ENCODE measurements around the gene KDM5A. TPM values are rescaled to one million over a fixed set of nuclear protein-coding genes. Genes with fewer than 3 reads are reported as not detected.
A peak's percentile ranks its signal among the peaks of the same experiment; 100 is the strongest.

The KDM5A gene
- total and polyA plus RNA-seq, 2 donors (not counting 1 experiment from before 2014, with no cell fraction given): 24.4 to 54.5 TPM

GRCh38 chr12:337039-337438 is 52.1 kb downstream of the KDM5A start:
- no peaks in the 10 kb centered on the region for H3K27me3 ChIP-seq (ENCODE audit: control insufficient read depth, insufficient read depth, low read length)
- no peak overlapping the region for H3K4me2 ChIP-seq (ENCODE audit: extremely low read depth, insufficient read depth, low read length)
- H2AFZ ChIP-seq (ENCODE audit: low read length): no peak overlapping the region
- DNase-seq (ENCODE audit: low read depth in 2 of 2): no peak
- peaks cover 5% of the 10 kb centered on the region for H3K36me3 ChIP-seq (ENCODE audit: control insufficient read depth, insufficient read depth, low read length)
- H4K20me1 ChIP-seq (ENCODE audit: control insufficient read depth, extremely low read depth, insufficient read depth, low read length): no peaks in the 10 kb centered on the region
- TF ChIP-seq, protein P1, sequence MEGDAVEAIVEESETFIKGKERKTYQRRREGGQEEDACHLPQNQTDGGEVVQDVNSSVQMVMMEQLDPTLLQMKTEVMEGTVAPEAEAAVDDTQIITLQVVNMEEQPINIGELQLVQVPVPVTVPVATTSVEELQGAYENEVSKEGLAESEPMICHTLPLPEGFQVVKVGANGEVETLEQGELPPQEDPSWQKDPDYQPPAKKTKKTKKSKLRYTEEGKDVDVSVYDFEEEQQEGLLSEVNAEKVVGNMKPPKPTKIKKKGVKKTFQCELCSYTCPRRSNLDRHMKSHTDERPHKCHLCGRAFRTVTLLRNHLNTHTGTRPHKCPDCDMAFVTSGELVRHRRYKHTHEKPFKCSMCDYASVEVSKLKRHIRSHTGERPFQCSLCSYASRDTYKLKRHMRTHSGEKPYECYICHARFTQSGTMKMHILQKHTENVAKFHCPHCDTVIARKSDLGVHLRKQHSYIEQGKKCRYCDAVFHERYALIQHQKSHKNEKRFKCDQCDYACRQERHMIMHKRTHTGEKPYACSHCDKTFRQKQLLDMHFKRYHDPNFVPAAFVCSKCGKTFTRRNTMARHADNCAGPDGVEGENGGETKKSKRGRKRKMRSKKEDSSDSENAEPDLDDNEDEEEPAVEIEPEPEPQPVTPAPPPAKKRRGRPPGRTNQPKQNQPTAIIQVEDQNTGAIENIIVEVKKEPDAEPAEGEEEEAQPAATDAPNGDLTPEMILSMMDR (conservative IDR thresholded peaks at IDR 0.05 in 1 of 2, IDR thresholded peaks at IDR 0.05 in 1 of 2; ENCODE audit: low read depth in 1 of 2, low read length in 2 of 2): no peak
- no peak for TF ChIP-seq EZH2 (IDR thresholded peaks at IDR 0.05; ENCODE audit: low read length, missing control alignments)
- H3K4me3 ChIP-seq (replicated peaks in 1 of 4; ENCODE audit: control extremely low read depth in 1 of 4, insufficient read depth in 1 of 4, low read depth in 3 of 4, low read length in 4 of 4): no peak overlapping the region
- no peaks in the 10 kb centered on the region for H3K9me3 ChIP-seq (ENCODE audit: control insufficient read depth, insufficient read depth, low read depth, low read length)
- no peak overlapping the region for H3K27ac ChIP-seq (ENCODE audit: insufficient read depth, low read length)
- no peak overlapping the region for H3K9ac ChIP-seq (ENCODE audit: insufficient read depth, low read length)
- no peaks in the 10 kb centered on the region for H3K4me1 ChIP-seq (ENCODE audit: control insufficient read depth, extremely low read depth, insufficient read depth, low read length)
- H3K79me2 ChIP-seq (ENCODE audit: control insufficient read depth, insufficient read depth, low read length): no peaks in the 10 kb centered on the region

DNA sequence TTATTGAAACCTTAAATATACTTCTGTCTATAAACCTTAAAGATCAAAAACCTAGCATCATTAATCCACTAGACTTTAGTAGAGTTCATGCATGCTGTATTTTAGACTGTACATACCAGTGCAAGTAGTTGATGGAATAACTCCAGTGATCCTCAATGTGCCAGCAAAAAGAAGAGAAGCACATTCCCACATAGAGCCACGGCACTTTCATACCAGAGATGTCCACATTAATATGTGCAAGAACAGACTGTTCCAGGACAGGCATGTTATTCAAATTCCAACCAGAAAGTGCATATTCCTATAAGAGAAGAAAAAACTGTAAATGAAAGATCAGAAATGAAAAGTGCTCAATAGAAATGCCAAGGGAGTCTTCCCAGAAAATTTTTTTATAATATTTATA is 55.0 kb downstream of the KDM5A start:
- no peak overlapping the region for H3K4me3 ChIP-seq (replicated peaks in 1 of 4; ENCODE audit: control extremely low read depth in 1 of 4, insufficient read depth in 1 of 4, low read depth in 3 of 4, low read length in 4 of 4)
- no peak for DNase-seq (ENCODE audit: low read depth in 2 of 2)

GRCh38 chr12:332581-333205 is 56.4 kb downstream of the KDM5A start:
- no peaks in the 10 kb centered on the region for H3K9me3 ChIP-seq (ENCODE audit: control insufficient read depth, insufficient read depth, low read depth, low read length)
- H3K4me2 ChIP-seq (ENCODE audit: extremely low read depth, insufficient read depth, low read length): no peak overlapping the region
- TF ChIP-seq, protein P1 (conservative IDR thresholded peaks at IDR 0.05 in 1 of 2, IDR thresholded peaks at IDR 0.05 in 1 of 2; ENCODE audit: low read depth in 1 of 2, low read length in 2 of 2): no peak
- TF ChIP-seq EZH2 (IDR thresholded peaks at IDR 0.05; ENCODE audit: low read length, missing control alignments): no peak
- no peak overlapping the region for H3K27ac ChIP-seq (ENCODE audit: insufficient read depth, low read length)
- no peak overlapping the region for H2AFZ ChIP-seq (ENCODE audit: low read length)
- H3K4me3 ChIP-seq (replicated peaks in 1 of 4; ENCODE audit: control extremely low read depth in 1 of 4, insufficient read depth in 1 of 4, low read depth in 3 of 4, low read length in 4 of 4): no peak overlapping the region
- peak in 1 of 2 donors; percentile 40 for DNase-seq (ENCODE audit: low read depth in 2 of 2)
- H3K36me3 ChIP-seq (ENCODE audit: control insufficient read depth, insufficient read depth, low read length): peaks cover 7% of the 10 kb centered on the region
- H3K27me3 ChIP-seq (ENCODE audit: control insufficient read depth, insufficient read depth, low read length): no peaks in the 10 kb centered on the region
- H3K79me2 ChIP-seq (ENCODE audit: control insufficient read depth, insufficient read depth, low read length): no peaks in the 10 kb centered on the region
- no peaks in the 10 kb centered on the region for H4K20me1 ChIP-seq (ENCODE audit: control insufficient read depth, extremely low read depth, insufficient read depth, low read length)
- no peaks in the 10 kb centered on the region for H3K4me1 ChIP-seq (ENCODE audit: control insufficient read depth, extremely low read depth, insufficient read depth, low read length)
- no peak overlapping the region for H3K9ac ChIP-seq (ENCODE audit: insufficient read depth, low read length)

More for the DNA sequence above, 55.0 kb downstream of the KDM5A start:
- no peaks in the 10 kb centered on the region for H3K27me3 ChIP-seq (ENCODE audit: control insufficient read depth, insufficient read depth, low read length)
- no peak overlapping the region for H3K4me2 ChIP-seq (ENCODE audit: extremely low read depth, insufficient read depth, low read length)
- no peaks in the 10 kb centered on the region for H3K9me3 ChIP-seq (ENCODE audit: control insufficient read depth, insufficient read depth, low read depth, low read length)
- H3K27ac ChIP-seq (ENCODE audit: insufficient read depth, low read length): no peak overlapping the region
- TF ChIP-seq EZH2 (IDR thresholded peaks at IDR 0.05; ENCODE audit: low read length, missing control alignments): no peak
- TF ChIP-seq, protein P1 (conservative IDR thresholded peaks at IDR 0.05 in 1 of 2, IDR thresholded peaks at IDR 0.05 in 1 of 2; ENCODE audit: low read depth in 1 of 2, low read length in 2 of 2): no peak
- no peaks in the 10 kb centered on the region for H4K20me1 ChIP-seq (ENCODE audit: control insufficient read depth, extremely low read depth, insufficient read depth, low read length)
- H3K9ac ChIP-seq (ENCODE audit: insufficient read depth, low read length): no peak overlapping the region
- H3K4me1 ChIP-seq (ENCODE audit: control insufficient read depth, extremely low read depth, insufficient read depth, low read length): no peaks in the 10 kb centered on the region
- no peaks in the 10 kb centered on the region for H3K79me2 ChIP-seq (ENCODE audit: control insufficient read depth, insufficient read depth, low read length)
- no peak overlapping the region for H2AFZ ChIP-seq (ENCODE audit: low read length)
- peaks cover 5% of the 10 kb centered on the region for H3K36me3 ChIP-seq (ENCODE audit: control insufficient read depth, insufficient read depth, low read length)

Data from fibroblast of lung (primary cell).